Nephron progenitor cell (in vitro differentiated cells): ENCODE data around the gene NT5DC2.

Experiments used
- DNase-seq: peaks from one replicate; pipeline ENCODE4 v3.0.0; 2021
- H3K27ac Mint-ChIP-seq: 2 replicates; pipeline ENCODE4 v1.8.0; 2021; ENCODE audit warnings: mild to moderate bottlenecking, moderate library complexity, mixed read lengths
- H3K27me3 Mint-ChIP-seq: 2 replicates; pipeline ENCODE4 v1.8.0; 2021; ENCODE audit warnings: mild to moderate bottlenecking, low read depth, mixed read lengths; ENCODE audit not compliant: poor library complexity
- H3K36me3 Mint-ChIP-seq: 2 replicates; pipeline ENCODE4 v1.8.0; 2021; ENCODE audit warnings: low read depth, mixed read lengths
- H3K4me1 Mint-ChIP-seq: 2 replicates; pipeline ENCODE4 v1.8.0; 2021; ENCODE audit warnings: mixed read lengths
- H3K4me3 Mint-ChIP-seq: 2 replicates; pipeline ENCODE4 v1.8.0; 2021; ENCODE audit warnings: mild to moderate bottlenecking, moderate library complexity, mixed read lengths
- H3K9me3 Mint-ChIP-seq: 2 replicates; pipeline ENCODE4 v1.8.0; 2021; ENCODE audit warnings: mild to moderate bottlenecking, moderate library complexity, mixed read lengths
- TF ChIP-seq, protein P1 (sequence below): fragments of 200-600 bp; sonication (generic); IDR thresholded peaks from 2 replicates; pipeline ENCODE4 v1.5.0; 2021; ENCODE audit warnings: antibody characterized with exemption

Gene NT5DC2

DNA sequence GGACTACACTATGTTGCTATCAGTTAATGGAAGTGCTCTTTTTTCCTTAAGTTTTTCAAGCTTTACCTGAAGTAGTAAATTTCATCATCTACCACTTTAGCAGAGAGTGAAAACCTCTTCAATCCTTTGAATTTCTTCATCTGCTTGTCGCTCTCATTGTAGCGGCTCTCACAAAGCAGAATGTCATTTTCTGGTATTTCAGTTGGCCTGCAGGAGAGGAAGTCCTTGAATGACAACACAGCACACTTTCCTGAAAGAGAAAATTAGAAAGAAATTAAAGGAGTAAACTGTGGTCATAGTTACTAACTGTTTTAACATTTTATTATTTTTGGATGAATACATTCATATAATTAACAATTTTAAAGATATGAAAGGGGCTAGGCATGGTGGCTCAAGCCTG lies 30.3 kb upstream of the NT5DC2 start:
- TF ChIP-seq, protein P1, sequence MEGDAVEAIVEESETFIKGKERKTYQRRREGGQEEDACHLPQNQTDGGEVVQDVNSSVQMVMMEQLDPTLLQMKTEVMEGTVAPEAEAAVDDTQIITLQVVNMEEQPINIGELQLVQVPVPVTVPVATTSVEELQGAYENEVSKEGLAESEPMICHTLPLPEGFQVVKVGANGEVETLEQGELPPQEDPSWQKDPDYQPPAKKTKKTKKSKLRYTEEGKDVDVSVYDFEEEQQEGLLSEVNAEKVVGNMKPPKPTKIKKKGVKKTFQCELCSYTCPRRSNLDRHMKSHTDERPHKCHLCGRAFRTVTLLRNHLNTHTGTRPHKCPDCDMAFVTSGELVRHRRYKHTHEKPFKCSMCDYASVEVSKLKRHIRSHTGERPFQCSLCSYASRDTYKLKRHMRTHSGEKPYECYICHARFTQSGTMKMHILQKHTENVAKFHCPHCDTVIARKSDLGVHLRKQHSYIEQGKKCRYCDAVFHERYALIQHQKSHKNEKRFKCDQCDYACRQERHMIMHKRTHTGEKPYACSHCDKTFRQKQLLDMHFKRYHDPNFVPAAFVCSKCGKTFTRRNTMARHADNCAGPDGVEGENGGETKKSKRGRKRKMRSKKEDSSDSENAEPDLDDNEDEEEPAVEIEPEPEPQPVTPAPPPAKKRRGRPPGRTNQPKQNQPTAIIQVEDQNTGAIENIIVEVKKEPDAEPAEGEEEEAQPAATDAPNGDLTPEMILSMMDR = no peak
- Mint-ChIP-seq H3K4me3 (no peak overlapping the region), H3K4me1 (no peaks in the 10 kb centered on the region), H3K36me3 (peaks cover 72% of the 10 kb centered on the region), H3K27me3 (no peaks in the 10 kb centered on the region), H3K27ac (no peak overlapping the region), H3K9me3 (no peaks in the 10 kb centered on the region)
- no peak for DNase-seq

DNA sequence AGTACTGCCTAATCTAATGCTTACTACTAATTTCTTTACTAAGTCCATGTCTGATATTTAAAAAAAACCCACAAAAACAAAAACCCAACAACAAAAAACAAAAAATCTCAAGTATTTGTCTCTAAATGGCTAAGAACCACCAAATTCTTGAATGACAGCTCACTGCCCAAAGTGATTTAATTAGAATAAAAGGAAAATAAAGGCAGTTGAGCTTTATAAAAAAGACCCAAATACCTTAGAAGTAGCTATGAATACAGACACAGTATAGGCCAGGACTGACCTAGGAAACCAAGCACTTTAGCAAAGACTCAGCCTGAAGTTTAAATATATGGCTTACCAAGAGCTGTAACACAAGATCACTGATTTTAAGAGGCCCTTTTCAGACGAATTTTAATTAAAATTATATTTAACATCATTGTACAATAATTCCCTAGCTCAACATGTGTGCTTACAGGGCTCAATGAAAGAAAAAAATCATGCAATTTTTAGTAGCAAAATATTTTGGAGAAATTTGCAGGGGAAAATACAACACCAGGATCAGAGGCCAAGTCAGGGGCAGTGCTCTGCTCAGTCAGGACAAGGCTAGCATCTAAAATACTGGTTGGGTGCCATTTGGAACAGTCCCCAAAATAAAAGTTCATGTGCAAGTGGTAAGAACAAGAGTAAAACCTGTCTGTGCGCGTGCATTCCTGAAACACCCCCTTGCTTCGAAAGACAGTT lies 27.5 kb upstream of the NT5DC2 start:
- H3K4me1 Mint-ChIP-seq = no peaks in the 10 kb centered on the region
- H3K4me3 Mint-ChIP-seq = no peak overlapping the region
- TF ChIP-seq, protein P1 = no peak
- H3K27me3 Mint-ChIP-seq = no peaks in the 10 kb centered on the region
- no peaks in the 10 kb centered on the region for H3K9me3 Mint-ChIP-seq
- H3K36me3 Mint-ChIP-seq = peaks cover 60% of the 10 kb centered on the region
- H3K27ac Mint-ChIP-seq = no peak overlapping the region
- no peak for DNase-seq

GRCh38 chr3:52558436-52558835 lies 24.8 kb upstream of the NT5DC2 start:
- Mint-ChIP-seq H3K27ac (no peak overlapping the region), H3K4me3 (no peak overlapping the region), H3K4me1 (no peaks in the 10 kb centered on the region), H3K27me3 (no peaks in the 10 kb centered on the region), H3K36me3 (peaks cover 59% of the 10 kb centered on the region), H3K9me3 (no peaks in the 10 kb centered on the region)
- TF ChIP-seq, protein P1 = no peak
- no peak for DNase-seq

GRCh38 chr3:52557011-52557960 lies 23.6 kb upstream of the NT5DC2 start:
- Mint-ChIP-seq H3K4me1 (no peaks in the 10 kb centered on the region), H3K27me3 (no peaks in the 10 kb centered on the region), H3K9me3 (no peaks in the 10 kb centered on the region), H3K4me3 (no peak overlapping the region), H3K27ac (peak overlapping the region; percentile 43), H3K36me3 (peaks cover 47% of the 10 kb centered on the region)
- DNase-seq = no peak
- TF ChIP-seq, protein P1 = no peak

- H3K36me3 Mint-ChIP-seq = peaks cover 34% of the 10 kb centered on the region
- H3K27ac Mint-ChIP-seq = no peak overlapping the region
- no peaks in the 10 kb centered on the region for H3K27me3 Mint-ChIP-seq
These were observed 21.4 kb upstream of the NT5DC2 start for GRCh38 chr3:52555056-52555455.

More at GRCh38 chr3:52555056-52555455, 21.4 kb upstream of the NT5DC2 start:
- Mint-ChIP-seq H3K4me1 (no peaks in the 10 kb centered on the region), H3K4me3 (no peak overlapping the region), H3K9me3 (no peaks in the 10 kb centered on the region)
- TF ChIP-seq, protein P1 = no peak
- no peak for DNase-seq
